Activated naive CD4-positive, alpha-beta T cell treated with anti-CD3 and anti-CD28 coated beads, Interleukin-2, amount 50 U/mL, for 72 hours (primary cell): Measurements from ENCODE around the gene DOCK3. TPM values are rescaled to one million over a fixed set of nuclear protein-coding genes. Genes with fewer than 3 reads are reported as not detected.
"Not testable (repeated sequence)": the region's sequence is repeated elsewhere in the genome, so short reads cannot be mapped to it uniquely, and the experiment has no call there.

Experiments
- ATAC-seq, 2 donors: fragments of 150-1000 bp; cut with Tn5 transposase; 2 replicates each; pipeline ENCODE4 v1.10.0; 2021; ENCODE audit warnings: mild to moderate bottlenecking in 2 of 2, moderate library complexity in 2 of 2
- DNase-seq, 2 donors: peaks; one replicate each; pipeline ENCODE4 v3.0.0; 2021 to 2022; ENCODE audit warnings: low spot score in 2 of 2
- H3K27ac Mint-ChIP-seq, 2 donors: one replicate each; pipeline ENCODE4 v1.8.0; 2022; ENCODE audit warnings: mild to moderate bottlenecking in 2 of 2, mixed read lengths in 2 of 2
- H3K36me3 Mint-ChIP-seq, 2 donors: one replicate each; pipeline ENCODE4 v1.8.0; 2022; ENCODE audit warnings: mixed read lengths in 2 of 2
- H3K9me3 Mint-ChIP-seq, 2 donors: one replicate each; pipeline ENCODE4 v1.8.0; 2022; ENCODE audit warnings: mixed read lengths in 2 of 2
- total RNA-seq, 2 donors: library from RNA; stranded (reverse); gene quantifications; one replicate each; pipeline ENCODE4 v1.2.3, GENCODE V29; 2022

DOCK3 gene
- total RNA-seq, 2 donors from 2014 or later: 4.1 to 4.8 TPM

- Mint-ChIP-seq H3K27ac (peak within 1 kb of the TSS; percentile 99), H3K36me3 (peaks cover 31 to 40% of the 10 kb centered on the region in 2 donors), H3K9me3 (no peaks in the 10 kb centered on the region)
- DNase-seq (peak; percentile 94 to 99), ATAC-seq (peak; percentile 97 to 98)
These were observed 710.2 kb downstream of the DOCK3 start, which contains the start of gene MANF for GRCh38 chr3:51384726-51385473. Gene MANF, plus strand, starts transcription at chr3:51385291. Its CDS starts 52 bp downstream, at chr3:51385343.

GRCh38 chr3:51385621-51386091 lies 710.9 kb downstream of the DOCK3 start:
- Mint-ChIP-seq H3K9me3 (no peaks in the 10 kb centered on the region), H3K36me3 (peaks cover 31 to 40% of the 10 kb centered on the region in 2 donors), H3K27ac (peak overlapping the region; percentile 99)
- DNase-seq (no peak), ATAC-seq (no peak)

- ATAC-seq (no peak), DNase-seq (no peak)
- H3K36me3 Mint-ChIP-seq: peaks cover 31 to 40% of the 10 kb centered on the region in 2 donors
- peak overlapping the region; percentile 99 for H3K27ac Mint-ChIP-seq
- no peaks in the 10 kb centered on the region for H3K9me3 Mint-ChIP-seq
These were observed 711.6 kb downstream of the DOCK3 start for GRCh38 chr3:51386159-51386851.

- no peak for DNase-seq
- ATAC-seq: no peak
- peak overlapping the region in 1 of 2 donors; percentile 99 for H3K27ac Mint-ChIP-seq
- no peaks in the 10 kb centered on the region for H3K9me3 Mint-ChIP-seq
- peaks cover 31 to 40% of the 10 kb centered on the region in 2 donors for H3K36me3 Mint-ChIP-seq
These were observed 712.1 kb downstream of the DOCK3 start for GRCh38 chr3:51386852-51387229.

GRCh38 chr3:51387281-51387680 lies 712.6 kb downstream of the DOCK3 start:
- H3K27ac Mint-ChIP-seq, H3K9me3 Mint-ChIP-seq, ATAC-seq, DNase-seq: not testable (repeated sequence)
- peaks cover 33 to 40% of the 10 kb centered on the region in 2 donors for H3K36me3 Mint-ChIP-seq

- peaks cover 45 to 47% of the 10 kb centered on the region in 2 donors for H3K36me3 Mint-ChIP-seq
- ATAC-seq (no peak), DNase-seq (no peak)
- H3K9me3 Mint-ChIP-seq: no peaks in the 10 kb centered on the region
- H3K27ac Mint-ChIP-seq: no peak overlapping the region
These were observed 713.7 kb downstream of the DOCK3 start for GRCh38 chr3:51388286-51389029.

- Mint-ChIP-seq H3K36me3 (peaks cover 47 to 48% of the 10 kb centered on the region in 2 donors), H3K9me3 (no peaks in the 10 kb centered on the region), H3K27ac (peak overlapping the region; percentile 77 to 84)
- DNase-seq (peak in 1 of 2 donors; percentile 61), ATAC-seq (no peak)
These were observed 714.9 kb downstream of the DOCK3 start for GRCh38 chr3:51389423-51390183.

GRCh38 chr3:51390246-51391074 lies 715.7 kb downstream of the DOCK3 start:
- ATAC-seq (peak; percentile 4 to 25), DNase-seq (no peak)
- Mint-ChIP-seq H3K27ac (peak overlapping the region; percentile 65 to 84), H3K9me3 (no peaks in the 10 kb centered on the region), H3K36me3 (peaks cover 45 to 49% of the 10 kb centered on the region in 2 donors)

- ATAC-seq: peak; percentile 93 to 95
- Mint-ChIP-seq H3K36me3 (peaks cover 38 to 43% of the 10 kb centered on the region in 2 donors), H3K9me3 (no peaks in the 10 kb centered on the region)
These were observed 716.4 kb downstream of the DOCK3 start, which contains the start of gene RBM15B for GRCh38 chr3:51391075-51391565. Gene RBM15B, plus strand, starts transcription at chr3:51391285. Its CDS starts 115 bp downstream, at chr3:51391400.

GRCh38 chr3:51391566-51392354 lies 717.0 kb downstream of the DOCK3 start:
- DNase-seq (peak in 1 of 2 donors; percentile 39), ATAC-seq (peak; percentile 1 to 13)
- Mint-ChIP-seq H3K36me3 (peaks cover 33 to 36% of the 10 kb centered on the region in 2 donors), H3K27ac (peak overlapping the region; percentile 79 to 89), H3K9me3 (no peaks in the 10 kb centered on the region)

More at GRCh38 chr3:51391075-51391565, 716.4 kb downstream of the DOCK3 start, which contains the start of gene RBM15B:
- H3K27ac Mint-ChIP-seq: peak within 1 kb of the TSS; percentile 84 to 89
- peak; percentile 96 to 99 for DNase-seq

GRCh38 chr3:51392355-51393133 lies 717.8 kb downstream of the DOCK3 start:
- Mint-ChIP-seq H3K9me3 (no peaks in the 10 kb centered on the region), H3K27ac (peak overlapping the region; percentile 79 to 86), H3K36me3 (peaks cover 32 to 36% of the 10 kb centered on the region in 2 donors)
- DNase-seq: no peak
- ATAC-seq: no peak

- ATAC-seq (no peak), DNase-seq (no peak)
- Mint-ChIP-seq H3K27ac (peak overlapping the region; percentile 79 to 88), H3K36me3 (peaks cover 26 to 30% of the 10 kb centered on the region in 2 donors), H3K9me3 (no peaks in the 10 kb centered on the region)
These were observed 718.4 kb downstream of the DOCK3 start for GRCh38 chr3:51393134-51393495.

- H3K36me3 Mint-ChIP-seq: peaks cover 26 to 30% of the 10 kb centered on the region in 2 donors
- ATAC-seq (no peak), DNase-seq (no peak)
- H3K27ac Mint-ChIP-seq: peak overlapping the region; percentile 79 to 95
- no peaks in the 10 kb centered on the region for H3K9me3 Mint-ChIP-seq
These were observed 718.8 kb downstream of the DOCK3 start for GRCh38 chr3:51393564-51393963.

- Mint-ChIP-seq H3K9me3 (no peaks in the 10 kb centered on the region), H3K27ac (peak overlapping the region; percentile 79 to 95), H3K36me3 (peaks cover 25 to 26% of the 10 kb centered on the region in 2 donors)
- DNase-seq (no peak), ATAC-seq (no peak)
These were observed 719.8 kb downstream of the DOCK3 start for GRCh38 chr3:51394541-51394940.
